ENCODE data around the gene SHISA5.
A peak's percentile ranks its signal among the peaks of the same experiment; 100 is the strongest.

The SHISA5 gene

DNA sequence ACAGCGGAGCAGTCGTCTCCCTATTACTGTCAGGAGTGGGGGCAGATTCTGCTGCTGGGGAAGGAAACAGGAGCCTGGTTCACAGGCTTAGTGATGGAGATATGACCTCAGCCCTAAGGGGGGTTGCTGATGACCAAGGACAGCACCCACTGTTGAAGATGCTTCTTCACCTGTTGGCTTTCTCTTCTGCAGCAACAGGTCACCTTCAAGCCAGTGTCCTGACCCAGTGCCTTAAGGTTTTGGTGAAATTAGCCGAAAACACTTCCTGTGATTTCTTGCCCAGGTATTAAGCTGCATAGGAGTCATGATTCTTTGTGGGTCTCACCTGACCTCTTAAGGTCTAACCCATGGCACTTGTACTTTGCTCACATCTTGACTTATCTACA is 43.5 kb downstream of the SHISA5 start:
- TF ChIP-seq, protein P1, sequence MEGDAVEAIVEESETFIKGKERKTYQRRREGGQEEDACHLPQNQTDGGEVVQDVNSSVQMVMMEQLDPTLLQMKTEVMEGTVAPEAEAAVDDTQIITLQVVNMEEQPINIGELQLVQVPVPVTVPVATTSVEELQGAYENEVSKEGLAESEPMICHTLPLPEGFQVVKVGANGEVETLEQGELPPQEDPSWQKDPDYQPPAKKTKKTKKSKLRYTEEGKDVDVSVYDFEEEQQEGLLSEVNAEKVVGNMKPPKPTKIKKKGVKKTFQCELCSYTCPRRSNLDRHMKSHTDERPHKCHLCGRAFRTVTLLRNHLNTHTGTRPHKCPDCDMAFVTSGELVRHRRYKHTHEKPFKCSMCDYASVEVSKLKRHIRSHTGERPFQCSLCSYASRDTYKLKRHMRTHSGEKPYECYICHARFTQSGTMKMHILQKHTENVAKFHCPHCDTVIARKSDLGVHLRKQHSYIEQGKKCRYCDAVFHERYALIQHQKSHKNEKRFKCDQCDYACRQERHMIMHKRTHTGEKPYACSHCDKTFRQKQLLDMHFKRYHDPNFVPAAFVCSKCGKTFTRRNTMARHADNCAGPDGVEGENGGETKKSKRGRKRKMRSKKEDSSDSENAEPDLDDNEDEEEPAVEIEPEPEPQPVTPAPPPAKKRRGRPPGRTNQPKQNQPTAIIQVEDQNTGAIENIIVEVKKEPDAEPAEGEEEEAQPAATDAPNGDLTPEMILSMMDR (IDR thresholded peaks at IDR 0.05; ENCODE audit: low read depth, low read length) = no peak
- no peak for DNase-seq (ENCODE audit: low read depth, low spot score)
- no peak overlapping the region for H3K4me3 ChIP-seq (ENCODE audit: low read depth, low read length)
- in situ Hi-C loops (cut with HindIII; ENCODE audit: low sequenced_read_pairs) = no loop called here

GRCh38 chr3:48459773-48460516 is 44.0 kb downstream of the SHISA5 start:
- no peak overlapping the region for H3K4me3 ChIP-seq (ENCODE audit: low read depth, low read length)
- no peak for DNase-seq (ENCODE audit: low read depth, low spot score)
- in situ Hi-C loops (cut with HindIII; ENCODE audit: low sequenced_read_pairs) = no loop called here
- TF ChIP-seq, protein P1 (IDR thresholded peaks at IDR 0.05; ENCODE audit: low read depth, low read length) = no peak

GRCh38 chr3:48459331-48459730 is 44.6 kb downstream of the SHISA5 start:
- no peak overlapping the region for H3K4me3 ChIP-seq (ENCODE audit: low read depth, low read length)
- in situ Hi-C loops (cut with HindIII; ENCODE audit: low sequenced_read_pairs) = no loop called here
- no peak for DNase-seq (ENCODE audit: low read depth, low spot score)
- TF ChIP-seq, protein P1 (IDR thresholded peaks at IDR 0.05; ENCODE audit: low read depth, low read length) = no peak

- no peak for DNase-seq (ENCODE audit: low read depth, low spot score)
- in situ Hi-C loops (cut with HindIII; ENCODE audit: low sequenced_read_pairs) = no loop called here
- no peak overlapping the region for H3K4me3 ChIP-seq (ENCODE audit: low read depth, low read length)
- TF ChIP-seq, protein P1 (IDR thresholded peaks at IDR 0.05; ENCODE audit: low read depth, low read length) = no peak
Measured at GRCh38 chr3:48456456-48456855, 47.5 kb downstream of the SHISA5 start.

DNA sequence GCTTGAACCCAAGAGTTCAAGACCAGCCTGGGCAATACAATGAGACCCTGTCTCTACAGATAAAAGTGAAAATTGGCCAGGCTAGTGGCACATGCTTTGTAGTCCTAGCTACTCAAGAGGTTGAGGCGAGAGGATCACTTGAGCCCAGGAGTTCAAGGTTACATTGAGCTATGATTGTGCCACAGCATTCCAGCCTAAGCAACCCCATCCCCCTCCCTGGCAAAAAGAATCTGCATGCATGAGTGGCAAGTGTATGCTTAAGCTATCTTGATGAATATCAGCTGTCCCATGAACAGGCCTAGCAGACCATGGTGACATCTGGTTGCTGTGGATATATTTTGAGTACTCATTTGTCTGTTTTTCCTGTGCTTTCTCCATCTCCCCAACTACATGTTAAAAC is 52.7 kb downstream of the SHISA5 start:
- H3K4me3 ChIP-seq (ENCODE audit: low read depth, low read length) = no peak overlapping the region
- no peak for DNase-seq (ENCODE audit: low read depth, low spot score)
- TF ChIP-seq, protein P1 (IDR thresholded peaks at IDR 0.05; ENCODE audit: low read depth, low read length) = no peak
- in situ Hi-C loops (cut with HindIII; ENCODE audit: low sequenced_read_pairs) = no loop called here

- in situ Hi-C loops (cut with HindIII; ENCODE audit: low sequenced_read_pairs) = no loop called here
- TF ChIP-seq, protein P1 (IDR thresholded peaks at IDR 0.05; ENCODE audit: low read depth, low read length) = no peak
- peak within 1 kb of the TSS; percentile 75 for H3K4me3 ChIP-seq (ENCODE audit: low read depth, low read length)
- DNase-seq (ENCODE audit: low read depth, low spot score) = peak; percentile 89
Measured at GRCh38 chr3:48446425-48447193, 57.4 kb downstream of the SHISA5 start, which contains the start of gene ATRIP. TSS of gene ATRIP (plus strand) at chr3:48446737. CDS start at chr3:48446846, 109 bp downstream.
